IMR-90 (cell line): Measurements from ENCODE around the gene ATP13A2. TPM values are rescaled to one million over a fixed set of nuclear protein-coding genes. Genes with fewer than 3 reads are reported as not detected.

Experiments
- ATAC-seq: fragments of 200-7000 bp; cut with Tn5 transposase; 2 replicates; pipeline ENCODE4 v1.9.1; 2020; ENCODE audit warnings: low read depth, mild to moderate bottlenecking, moderate library complexity
- BruUV-seq: library from RNA; stranded (reverse); fragments of 400-500 nt; replicated peaks from 2 replicates; lab custom pipeline; 2021; lab: Mats Ljungman, UMichigan
- CTCF ChIA-PET: fragments of 300-600 bp; formaldehyde crosslinking; extraction: SDS; loops from one replicate; lab custom pipeline; 2021; ENCODE audit warnings: antibody characterized with exemption; lab: Yijun Ruan, JAX
- POLR2A ChIA-PET: fragments of 300-600 bp; sonication (Branson Sonifier 250); formaldehyde crosslinking; loops from one replicate; lab custom pipeline; 2022; ENCODE audit warnings: antibody characterized with exemption; ENCODE audit not compliant: unreplicated experiment; lab: Charles Lee
- DNase-seq: peaks from one replicate; pipeline ENCODE4 v3.0.0; 2013
- H2AFZ ChIP-seq: replicated peaks from 2 replicates; pipeline ENCODE3; 2013; ENCODE audit warnings: low read length, mild to moderate bottlenecking; ENCODE audit not compliant: poor library complexity
- H2AK5ac ChIP-seq: 2 replicates; pipeline ENCODE4 v1.6.1; 2013; ENCODE audit warnings: low read depth, low read length, inconsistent platforms
- H2AK9ac ChIP-seq: replicated peaks from 2 replicates; pipeline ENCODE3; 2013; ENCODE audit warnings: mild to moderate bottlenecking, low read depth, low read length, moderate library complexity; ENCODE audit not compliant: poor library complexity
- H2BK120ac ChIP-seq: 2 replicates; pipeline ENCODE4 v1.6.1; 2013; ENCODE audit warnings: low read depth, low read length, inconsistent platforms
- H2BK15ac ChIP-seq: 3 replicates; pipeline ENCODE4 v1.6.1; 2013; ENCODE audit warnings: low read depth, low read length, inconsistent platforms
- H2BK20ac ChIP-seq: 2 replicates; pipeline ENCODE4 v1.6.1; 2013; ENCODE audit warnings: low read depth, mild to moderate bottlenecking, inconsistent platforms, low read length, moderate library complexity
- H2BK5ac ChIP-seq: 2 replicates; pipeline ENCODE4 v1.6.1; 2013; ENCODE audit warnings: mild to moderate bottlenecking, low read depth, low read length, inconsistent platforms; ENCODE audit not compliant: poor library complexity, severe bottlenecking
- H3K14ac ChIP-seq: replicated peaks from 2 replicates; pipeline ENCODE4 v1.6.1; 2013; ENCODE audit warnings: low read depth, low read length, inconsistent platforms
- H3K18ac ChIP-seq: 2 replicates; pipeline ENCODE4 v1.6.1; 2013; ENCODE audit warnings: low read depth, low read length, control low read depth
- H3K23ac ChIP-seq: 2 replicates; pipeline ENCODE4 v1.6.1; 2013; ENCODE audit warnings: low read depth, low read length, inconsistent platforms
- H3K27ac ChIP-seq: 2 replicates; pipeline ENCODE4 v1.5.1; 2013; ENCODE audit warnings: mild to moderate bottlenecking, control low read depth, low read length; ENCODE audit not compliant: insufficient read depth
- H3K27me3 ChIP-seq: 2 replicates; pipeline ENCODE4 v1.6.1; 2013; ENCODE audit warnings: low read length; ENCODE audit not compliant: control insufficient read depth, insufficient read depth
- H3K36me3 ChIP-seq: 2 replicates; pipeline ENCODE4 v1.6.1; 2013; ENCODE audit warnings: low read length, mixed read lengths; ENCODE audit not compliant: control insufficient read depth, insufficient read depth
- H3K4ac ChIP-seq: 2 replicates; pipeline ENCODE4 v1.6.1; 2013; ENCODE audit warnings: low read depth, low read length, inconsistent platforms
- H3K4me1 ChIP-seq: 2 replicates; pipeline ENCODE4 v1.6.1; 2013; ENCODE audit warnings: low read length, mixed read lengths; ENCODE audit not compliant: control insufficient read depth, insufficient read depth
- H3K4me2 ChIP-seq: 2 replicates; pipeline ENCODE4 v1.6.1; 2013; ENCODE audit warnings: low read depth, mild to moderate bottlenecking, control low read depth, low read length, moderate library complexity
- H3K4me3 ChIP-seq: 2 replicates; pipeline ENCODE4 v1.5.1; 2013; ENCODE audit warnings: low read depth, mild to moderate bottlenecking, control low read depth, low read length, moderate library complexity; ENCODE audit not compliant: insufficient read depth
- H3K56ac ChIP-seq: 2 replicates; pipeline ENCODE4 v1.6.1; 2013; ENCODE audit warnings: low read length, inconsistent platforms; ENCODE audit not compliant: insufficient read depth; ENCODE audit errors: extremely low read depth
- H3K79me1 ChIP-seq, 2 experiments: 2 replicates each; pipeline ENCODE4 v1.6.1; 2013; ENCODE audit warnings: low read length in 2 of 2, inconsistent platforms in 1 of 2, low read depth in 1 of 2
- H3K9ac ChIP-seq: 2 replicates; pipeline ENCODE4 v1.6.1; 2013; ENCODE audit warnings: low read depth, low read length, control low read depth
- H3K9me1 ChIP-seq: 2 replicates; pipeline ENCODE4 v1.6.1; 2013; ENCODE audit warnings: low read length, inconsistent platforms; ENCODE audit not compliant: insufficient read depth
- H3K9me3 ChIP-seq: 2 replicates; pipeline ENCODE4 v1.6.1; 2013; ENCODE audit warnings: low read length; ENCODE audit not compliant: control insufficient read depth, insufficient read depth
- H4K20me1 ChIP-seq: 2 replicates; pipeline ENCODE4 v1.6.1; 2013; ENCODE audit warnings: low read length, inconsistent platforms; ENCODE audit not compliant: insufficient read depth
- H4K5ac ChIP-seq: 2 replicates; pipeline ENCODE4 v1.6.1; 2013; ENCODE audit warnings: mild to moderate bottlenecking, low read depth, low read length, control low read depth
- H4K8ac ChIP-seq, 2 experiments: 2 replicates each; pipeline ENCODE4 v1.6.1; 2013; ENCODE audit warnings: low read depth in 2 of 2, low read length in 2 of 2, control low read depth in 1 of 2, inconsistent platforms in 1 of 2
- H4K91ac ChIP-seq: 2 replicates; pipeline ENCODE4 v1.6.1; 2013; ENCODE audit warnings: low read depth, low read length, inconsistent platforms; ENCODE audit not compliant: insufficient read depth
- BHLHE40 ChIP-seq: fragments of 150-350 bp; IDR thresholded peaks from 2 replicates; pipeline ENCODE4 v1.6.1; 2016; ENCODE audit warnings: mild to moderate bottlenecking, low read depth, low read length
- CEBPB ChIP-seq: IDR thresholded peaks from 2 replicates; pipeline ENCODE4 v1.6.1; 2012; ENCODE audit warnings: low read depth, low read length, improper control_type of control experiment
- CHD1 ChIP-seq: IDR thresholded peaks from 2 replicates; pipeline ENCODE4 v1.6.1; 2012; ENCODE audit warnings: low read depth, low read length, improper control_type of control experiment
- FOS ChIP-seq: fragments of 150-350 bp; IDR thresholded peaks from 2 replicates; pipeline ENCODE4 v1.6.1; 2016; ENCODE audit warnings: low read depth, low read length
- MAFK ChIP-seq: IDR thresholded peaks from 2 replicates; pipeline ENCODE4 v1.6.1; 2012; ENCODE audit warnings: low read depth, low read length, improper control_type of control experiment
- MAZ ChIP-seq: IDR thresholded peaks from 2 replicates; pipeline ENCODE4 v1.6.1; 2012; ENCODE audit warnings: low read depth, mild to moderate bottlenecking, low read length, improper control_type of control experiment, moderate library complexity, borderline replicate concordance
- MXI1 ChIP-seq: IDR thresholded peaks from 2 replicates; pipeline ENCODE4 v1.6.1; 2012; ENCODE audit warnings: low read depth, mild to moderate bottlenecking, low read length, moderate library complexity, borderline replicate concordance
- NFE2L2 ChIP-seq: fragments of 150-350 bp; IDR thresholded peaks from 2 replicates; pipeline ENCODE4 v1.6.1; 2016; ENCODE audit warnings: low read depth, mild to moderate bottlenecking, low read length
- POLR2A ChIP-seq: IDR thresholded peaks from 2 replicates; pipeline ENCODE4 v1.6.1; 2012; ENCODE audit warnings: mild to moderate bottlenecking, low read depth, low read length
- RAD21 ChIP-seq: IDR thresholded peaks from 2 replicates; pipeline ENCODE4 v1.6.1; 2012; ENCODE audit warnings: low read length, improper control_type of control experiment
- RCOR1 ChIP-seq: IDR thresholded peaks from 2 replicates; pipeline ENCODE4 v1.6.1; 2012; ENCODE audit warnings: mild to moderate bottlenecking, low read length, improper control_type of control experiment; ENCODE audit not compliant: insufficient replicate concordance
- RFX5 ChIP-seq: IDR thresholded peaks from 2 replicates; pipeline ENCODE4 v1.8.0; 2012; ENCODE audit warnings: low read depth, mild to moderate bottlenecking, low read length, moderate library complexity
- SMC3 ChIP-seq: fragments of 150-350 bp; IDR thresholded peaks from 2 replicates; pipeline ENCODE4 v1.6.1; 2016; ENCODE audit warnings: low read depth, mild to moderate bottlenecking, antibody characterized with exemption, low read length, moderate library complexity
- WGBS, 2 experiments: methylation state at CpG; one replicate each; pipeline versions ENCODE4 v1.1.5 to v1.1.7; 2013; ENCODE audit warnings: missing lambda C conversion rate in 2 of 2; ENCODE audit not compliant: insufficient read length in 1 of 2; ENCODE audit errors: extremely low coverage in 2 of 2; 5-methylcytosine and 5-hydroxymethylcytosine counted together
- dilution Hi-C: fragments of 300-500 bp; cut with HindIII; formaldehyde crosslinking; loops from one replicate; pipeline ENCODE4 v1.14.3; 2018; ENCODE audit warnings: low sequenced_read_pairs; ENCODE audit not compliant: unreplicated experiment
- in situ Hi-C: fragments of 300-500 bp; cut with MboI; formaldehyde crosslinking; loops from 3 replicates; pipeline ENCODE4 v1.14.3; 2019; ENCODE audit warnings: low sequenced_read_pairs, inconsistent platforms, mixed read lengths
- intact Hi-C: fragments of 100-400 bp; cut with micrococcal nuclease; formaldehyde crosslinking; loops from 2 replicates; pipeline ENCODE4 v1.10.0; 2022
- polyA plus RNA-seq, 3 experiments: library from polyadenylated mRNA; depleted of rRNA; stranded (reverse); fragments of >200 nt; gene quantifications; 2 replicates each; pipeline ENCODE4 v1.2.3, GENCODE V29; 2012; ENCODE audit warnings: low replicate concordance in 1 of 3
- total RNA-seq: library from RNA; depleted of rRNA; stranded (reverse); fragments of >200 nt; gene quantifications from 2 replicates; pipeline ENCODE4 v1.2.3, GENCODE V29; 2012
- TF ChIP-seq, protein P1 (sequence below): conservative IDR thresholded peaks from 2 replicates; pipeline ENCODE4 v1.5.1; 2012; ENCODE audit warnings: mild to moderate bottlenecking, low read depth, low read length, improper control_type of control experiment
- TF ChIP-seq, protein P2 (sequence below): fragments of 150-350 bp; IDR thresholded peaks from 2 replicates; pipeline ENCODE4 v1.6.1; 2017; ENCODE audit warnings: mild to moderate bottlenecking, antibody characterized with exemption, low read length, low read depth
- TF ChIP-seq, protein P3 (sequence below): fragments of 150-350 bp; IDR thresholded peaks from 2 replicates; pipeline ENCODE4 v1.6.1; 2016; ENCODE audit warnings: low read depth, mild to moderate bottlenecking, low read length, moderate library complexity, borderline replicate concordance

Gene ATP13A2
- total and polyA plus RNA-seq, 2 of the 4 experiments (the other 2 are of a cell fraction), result 5.7 to 18.9 TPM

DNA sequence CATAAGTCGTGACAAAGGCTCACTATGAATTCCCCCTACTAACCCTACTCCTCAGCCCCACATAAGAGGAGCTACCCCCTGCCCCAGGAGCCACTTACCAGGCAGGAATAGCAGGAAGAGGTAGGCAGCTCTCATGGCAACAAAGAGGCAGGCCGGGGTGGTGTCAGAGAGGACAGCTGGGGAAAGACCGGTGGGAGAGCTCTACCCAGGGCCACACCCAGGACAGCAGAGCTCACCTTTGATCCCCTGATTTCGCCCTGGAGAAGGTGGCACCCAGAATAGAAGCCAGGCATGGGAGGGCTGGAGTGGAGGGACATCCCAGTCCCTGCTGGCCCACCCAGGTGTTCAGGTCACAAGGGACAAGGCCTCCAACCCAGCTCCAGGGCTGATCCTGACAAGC, 33.6 kb downstream of the ATP13A2 start:
- Histone ChIP-seq H2AK9ac (no peak overlapping the region), H3K4me3 (no peak overlapping the region), H3K18ac (no peak overlapping the region), H3K9me3 (no peaks in the 10 kb centered on the region), H3K27ac (no peak overlapping the region), H3K36me3 (no peaks in the 10 kb centered on the region), H4K8ac (no peak overlapping the region), H3K79me1 (no peaks in the 10 kb centered on the region; a peak in 1 of 4 replicates), H3K14ac (no peak overlapping the region), H2BK120ac (no peak overlapping the region), H2BK5ac (no peak overlapping the region), H3K9ac (no peak overlapping the region), H3K23ac (no peak overlapping the region), H4K20me1 (peaks cover 3% of the 10 kb centered on the region; the same call in 1 of the 2 replicates), H2BK15ac (no peak overlapping the region), H3K56ac (no peak overlapping the region), H3K27me3 (no peaks in the 10 kb centered on the region), H3K4me1 (peaks cover 7% of the 10 kb centered on the region; the same call in 1 of the 2 replicates), H2BK20ac (no peak overlapping the region), H4K5ac (no peak overlapping the region), H2AFZ (peak overlapping the region; percentile 26), H4K91ac (no peak overlapping the region), H3K4ac (no peak overlapping the region), H2AK5ac (no peak overlapping the region), H3K4me2 (no peak overlapping the region), H3K9me1 (no peaks in the 10 kb centered on the region)
- ATAC-seq, result no peak
- in situ Hi-C loops (no loop called here), intact Hi-C loops (no loop called here), dilution Hi-C loops (no loop called here)
- no TSS peak for BruUV-seq
- DNase-seq, result no peak
- 70% methylated on average over 2 of the region's 4 CpGs; no CpG with 5 or more reads in 1 of the 2 experiments for WGBS, 2 experiments
- TF ChIP-seq MAFK, result no peak
- TF ChIP-seq RCOR1, result no peak
- TF ChIP-seq NFE2L2, result no peak
- no peak for TF ChIP-seq SMC3
- TF ChIP-seq CEBPB, result no peak
- no peak for TF ChIP-seq MXI1
- TF ChIP-seq CHD1, result no peak
- no peak for TF ChIP-seq BHLHE40
- TF ChIP-seq, protein P1, sequence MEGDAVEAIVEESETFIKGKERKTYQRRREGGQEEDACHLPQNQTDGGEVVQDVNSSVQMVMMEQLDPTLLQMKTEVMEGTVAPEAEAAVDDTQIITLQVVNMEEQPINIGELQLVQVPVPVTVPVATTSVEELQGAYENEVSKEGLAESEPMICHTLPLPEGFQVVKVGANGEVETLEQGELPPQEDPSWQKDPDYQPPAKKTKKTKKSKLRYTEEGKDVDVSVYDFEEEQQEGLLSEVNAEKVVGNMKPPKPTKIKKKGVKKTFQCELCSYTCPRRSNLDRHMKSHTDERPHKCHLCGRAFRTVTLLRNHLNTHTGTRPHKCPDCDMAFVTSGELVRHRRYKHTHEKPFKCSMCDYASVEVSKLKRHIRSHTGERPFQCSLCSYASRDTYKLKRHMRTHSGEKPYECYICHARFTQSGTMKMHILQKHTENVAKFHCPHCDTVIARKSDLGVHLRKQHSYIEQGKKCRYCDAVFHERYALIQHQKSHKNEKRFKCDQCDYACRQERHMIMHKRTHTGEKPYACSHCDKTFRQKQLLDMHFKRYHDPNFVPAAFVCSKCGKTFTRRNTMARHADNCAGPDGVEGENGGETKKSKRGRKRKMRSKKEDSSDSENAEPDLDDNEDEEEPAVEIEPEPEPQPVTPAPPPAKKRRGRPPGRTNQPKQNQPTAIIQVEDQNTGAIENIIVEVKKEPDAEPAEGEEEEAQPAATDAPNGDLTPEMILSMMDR, result no peak
- no peak for TF ChIP-seq MAZ
- TF ChIP-seq RFX5, result no peak
- no peak for TF ChIP-seq FOS
- TF ChIP-seq, protein P2, sequence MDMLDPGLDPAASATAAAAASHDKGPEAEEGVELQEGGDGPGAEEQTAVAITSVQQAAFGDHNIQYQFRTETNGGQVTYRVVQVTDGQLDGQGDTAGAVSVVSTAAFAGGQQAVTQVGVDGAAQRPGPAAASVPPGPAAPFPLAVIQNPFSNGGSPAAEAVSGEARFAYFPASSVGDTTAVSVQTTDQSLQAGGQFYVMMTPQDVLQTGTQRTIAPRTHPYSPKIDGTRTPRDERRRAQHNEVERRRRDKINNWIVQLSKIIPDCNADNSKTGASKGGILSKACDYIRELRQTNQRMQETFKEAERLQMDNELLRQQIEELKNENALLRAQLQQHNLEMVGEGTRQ, result no peak
- TF ChIP-seq POLR2A, result no peak
- TF ChIP-seq, protein P3, sequence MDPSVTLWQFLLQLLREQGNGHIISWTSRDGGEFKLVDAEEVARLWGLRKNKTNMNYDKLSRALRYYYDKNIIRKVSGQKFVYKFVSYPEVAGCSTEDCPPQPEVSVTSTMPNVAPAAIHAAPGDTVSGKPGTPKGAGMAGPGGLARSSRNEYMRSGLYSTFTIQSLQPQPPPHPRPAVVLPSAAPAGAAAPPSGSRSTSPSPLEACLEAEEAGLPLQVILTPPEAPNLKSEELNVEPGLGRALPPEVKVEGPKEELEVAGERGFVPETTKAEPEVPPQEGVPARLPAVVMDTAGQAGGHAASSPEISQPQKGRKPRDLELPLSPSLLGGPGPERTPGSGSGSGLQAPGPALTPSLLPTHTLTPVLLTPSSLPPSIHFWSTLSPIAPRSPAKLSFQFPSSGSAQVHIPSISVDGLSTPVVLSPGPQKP, result no peak
- no peak for TF ChIP-seq RAD21
- ChIA-PET CTCF (interaction anchor here (0.7 to 0.9 kb wide), 2 partner anchors 14 to 30 kb away, joined by 3 read pairs; no protein-coding TSS in a partner anchor), POLR2A (no interaction called here)
